HepG2 (cell line): ENCODE measurements around the gene ACTN4. TPM values are rescaled to one million over a fixed set of nuclear protein-coding genes. Genes with fewer than 3 reads are reported as not detected.

Experiments
- ATAC-seq: fragments of 200-7000 bp; cut with Tn5 transposase; 3 replicates; pipeline ENCODE4 v1.9.1; 2020; ENCODE audit warnings: mild to moderate bottlenecking, moderate library complexity
- BruUV-seq: library from RNA; stranded (reverse); fragments of 400-500 nt; replicated peaks from 2 replicates; lab custom pipeline; 2021; lab: Mats Ljungman, UMichigan
- CTCF ChIA-PET: fragments of 300-600 bp; formaldehyde crosslinking; extraction: SDS; loops from one replicate; lab custom pipeline; 2021; ENCODE audit warnings: low total read pairs, inconsistent platforms, low intra/inter-chr PET ratio; lab: Yijun Ruan, JAX
- POLR2A ChIA-PET: fragments of 350-600 bp; sonication (Branson Sonifier 250); formaldehyde crosslinking; loops from one replicate; lab custom pipeline; 2020; ENCODE audit warnings: antibody characterized with exemption, inconsistent platforms; lab: Yijun Ruan, JAX
- DNase-seq: peaks from one replicate; pipeline ENCODE4 v3.0.0-alpha.2; 2015; ENCODE audit warnings: low spot score
- FAIRE-seq: peaks from 3 replicates; lab custom pipeline; 2011; peaks lifted over from hg19 to GRCh38; lab: Jason Lieb, UNC
- H2AFZ ChIP-seq: one replicate; pipeline ENCODE4 v1.6.1; 2011; ENCODE audit warnings: low read length, inconsistent platforms
- H3K27ac ChIP-seq: fragments of 300-600 bp; 3 replicates; pipeline ENCODE4 v1.8.0; 2011; ENCODE audit warnings: mixed run types, mild to moderate bottlenecking, mixed read lengths, low read length, inconsistent platforms; ENCODE audit not compliant: insufficient read depth; ENCODE audit errors: extremely low read length
- H3K27me3 ChIP-seq, 2 experiments: fragments of 200-600 bp in 1 of 2; 2 replicates in 1 of 2; 3 replicates in 1 of 2; pipeline versions ENCODE4 v1.6.0 to v1.8.0; 2011; ENCODE audit warnings: low read length in 2 of 2, mild to moderate bottlenecking in 2 of 2, moderate library complexity in 2 of 2, inconsistent platforms in 1 of 2; ENCODE audit not compliant: insufficient read depth in 2 of 2, control insufficient read depth in 1 of 2
- H3K36me3 ChIP-seq, 2 experiments: fragments of 200-600 bp in 1 of 2; replicated peaks in 1 of 2; 2 replicates in 1 of 2; 3 replicates in 1 of 2; pipeline versions ENCODE4 v1.5.1 to v1.8.0; 2011; ENCODE audit warnings: low read length in 2 of 2, inconsistent platforms in 1 of 2; ENCODE audit not compliant: insufficient read depth in 2 of 2, control insufficient read depth in 1 of 2
- H3K4me1 ChIP-seq: 2 replicates; pipeline ENCODE4 v1.5.1; 2012; ENCODE audit warnings: low read length, inconsistent platforms; ENCODE audit not compliant: insufficient read depth
- H3K4me2 ChIP-seq: 2 replicates; pipeline ENCODE4 v1.6.0; 2011; ENCODE audit warnings: low read depth, low read length, inconsistent platforms
- H3K4me3 ChIP-seq, 3 experiments: fragments of 200-600 bp in 1 of 3; sonication (generic), shearing (Covaris generic) in 1 of 3; replicated peaks in 1 of 3; 2 replicates each; pipeline ENCODE4 v1.5.1; 2011 to 2016; ENCODE audit warnings: low read length in 3 of 3, inconsistent platforms in 2 of 3, low read depth in 2 of 3, mild to moderate bottlenecking in 2 of 3, control low read depth in 1 of 3, mixed read lengths in 1 of 3; ENCODE audit not compliant: insufficient read depth in 1 of 3
- H3K79me2 ChIP-seq: one replicate; pipeline ENCODE4 v1.6.1; 2011; ENCODE audit warnings: low read length, inconsistent platforms; ENCODE audit not compliant: insufficient read depth
- H3K9ac ChIP-seq: 2 replicates; pipeline ENCODE4 v1.6.0; 2011; ENCODE audit warnings: mild to moderate bottlenecking, low read depth, low read length, inconsistent platforms; ENCODE audit not compliant: insufficient read depth
- H3K9me3 ChIP-seq: 2 replicates; pipeline ENCODE4 v1.5.1; 2012; ENCODE audit warnings: mild to moderate bottlenecking, low read length
- H4K20me1 ChIP-seq: 2 replicates; pipeline ENCODE4 v1.6.0; 2011; ENCODE audit warnings: inconsistent platforms, mild to moderate bottlenecking, low read length, moderate library complexity; ENCODE audit not compliant: insufficient read depth
- AGO1 ChIP-seq: fragments of 200-400 bp; formaldehyde crosslinking; IDR thresholded peaks from 2 replicates; pipeline ENCODE4 v1.6.1; 2017; ENCODE audit warnings: mild to moderate bottlenecking, low read depth, low read length, moderate library complexity; ENCODE audit not compliant: poor library complexity, severe bottlenecking
- AGO2 ChIP-seq: fragments of 200-400 bp; formaldehyde crosslinking; optimal IDR thresholded peaks from 2 replicates; pipeline ENCODE3; 2017; ENCODE audit warnings: mild to moderate bottlenecking, low read depth, low read length, moderate library complexity
- ARHGAP35 ChIP-seq: sonication (generic); formaldehyde crosslinking; IDR thresholded peaks from 2 replicates; pipeline ENCODE4 v1.9.0; 2022; ENCODE audit warnings: mild to moderate bottlenecking, inconsistent platforms, moderate library complexity, missing genetic modification reagents, borderline replicate concordance
- CHD2 ChIP-seq: IDR thresholded peaks from 2 replicates; pipeline ENCODE4 v1.6.1; 2011; ENCODE audit warnings: low read depth, low read length, improper control_type of control experiment
- CREB1 ChIP-seq, 2 experiments: fragments of 450-650 bp in 1 of 2; IDR thresholded peaks; 2 replicates each; pipeline ENCODE4 v1.6.1; 2016 to 2017; ENCODE audit warnings: control low read depth in 1 of 2, mild to moderate bottlenecking in 1 of 2, missing compliant biosample characterization in 1 of 2, missing genetic modification characterization in 1 of 2
- FOXJ3 ChIP-seq: sonication (generic); formaldehyde crosslinking; IDR thresholded peaks from 2 replicates; pipeline ENCODE4 v1.4.0; 2020; ENCODE audit warnings: missing genetic modification reagents, mild to moderate bottlenecking, borderline replicate concordance
- HMG20B ChIP-seq: conservative IDR thresholded peaks from 2 replicates; pipeline ENCODE4 v1.6.1; 2016; ENCODE audit warnings: missing genetic modification reagents, missing compliant biosample characterization
- KLF16 ChIP-seq, 2 experiments: sonication (generic) in 1 of 2; formaldehyde crosslinking in 1 of 2; IDR thresholded peaks; 2 replicates each; pipeline versions ENCODE4 v1.6.1 to v1.8.0; 2016 to 2023; ENCODE audit warnings: missing genetic modification reagents in 2 of 2, missing compliant biosample characterization in 1 of 2
- MATR3 ChIP-seq: sonication (generic); formaldehyde crosslinking; IDR thresholded peaks from 2 replicates; pipeline ENCODE4 v1.4.0; 2020; ENCODE audit warnings: missing genetic modification reagents
- MTA1 ChIP-seq: sonication (generic); formaldehyde crosslinking; IDR thresholded peaks from 2 replicates; pipeline ENCODE4 v1.4.0; 2020; ENCODE audit warnings: missing genetic modification reagents, mild to moderate bottlenecking, borderline replicate concordance
- NRL ChIP-seq: sonication (generic); formaldehyde crosslinking; IDR thresholded peaks from 2 replicates; pipeline ENCODE4 v1.5.0; 2020; ENCODE audit warnings: missing genetic modification reagents, mild to moderate bottlenecking, moderate library complexity, borderline replicate concordance
- ZSCAN22 ChIP-seq: sonication (generic); formaldehyde crosslinking; IDR thresholded peaks from 2 replicates; pipeline ENCODE4 v1.4.0; 2020; ENCODE audit warnings: mild to moderate bottlenecking, missing genetic modification reagents
- WGBS: methylation state at CpG from one replicate; pipeline ENCODE4 v1.1.6; 2017; ENCODE audit warnings: low lambda C conversion rate; 5-methylcytosine and 5-hydroxymethylcytosine counted together
- in situ Hi-C: cut with HindIII; loops from 2 replicates; pipeline ENCODE4 v1.10.0; 2017; ENCODE audit warnings: low pct_unique_long_range_greater_than_20kb; ENCODE audit not compliant: extremely low pct_ligation_motif_present
- intact Hi-C: fragments of 100-400 bp; cut with micrococcal nuclease; formaldehyde crosslinking; loops from one replicate; pipeline ENCODE4 v1.10.0; 2022; ENCODE audit not compliant: unreplicated experiment
- polyA plus RNA-seq, 8 experiments: library from polyadenylated mRNA; depleted of rRNA in 3 of 8; stranded (reverse) in 7 of 8; unstranded in 1 of 8; fragments of >200 nt; fragmentation: Illumina TruSeq in 4 of 8; extraction: Trizol in 4 of 8; gene quantifications; 2 replicates each; pipeline versions ENCODE4 v1.2.1 to v1.2.3, GENCODE V29; 2011 to 2016; ENCODE audit warnings: low read depth in 4 of 8, missing spikeins in 1 of 8, mixed read lengths in 1 of 8; ENCODE audit not compliant: insufficient read depth in 1 of 8
- total RNA-seq, 5 experiments: library from RNA; depleted of rRNA; stranded (reverse); fragments of >200 nt; fragmentation: Illumina TruSeq; extraction: Trizol; gene quantifications; 2 replicates each; pipeline ENCODE4 v1.2.3, GENCODE V29; 2016; ENCODE audit warnings: low read depth in 1 of 5
- TF ChIP-seq, protein P1 (sequence below): sonication (generic); formaldehyde crosslinking; IDR thresholded peaks from 2 replicates; pipeline ENCODE4 v1.5.1; 2020; ENCODE audit warnings: mild to moderate bottlenecking, missing genetic modification reagents, moderate library complexity

The ACTN4 gene
- total and polyA plus RNA-seq, 2 of the 13 experiments (the other 11 are each of a cell fraction or from before 2014, with no cell fraction given), result 171 to 192 TPM

DNA sequence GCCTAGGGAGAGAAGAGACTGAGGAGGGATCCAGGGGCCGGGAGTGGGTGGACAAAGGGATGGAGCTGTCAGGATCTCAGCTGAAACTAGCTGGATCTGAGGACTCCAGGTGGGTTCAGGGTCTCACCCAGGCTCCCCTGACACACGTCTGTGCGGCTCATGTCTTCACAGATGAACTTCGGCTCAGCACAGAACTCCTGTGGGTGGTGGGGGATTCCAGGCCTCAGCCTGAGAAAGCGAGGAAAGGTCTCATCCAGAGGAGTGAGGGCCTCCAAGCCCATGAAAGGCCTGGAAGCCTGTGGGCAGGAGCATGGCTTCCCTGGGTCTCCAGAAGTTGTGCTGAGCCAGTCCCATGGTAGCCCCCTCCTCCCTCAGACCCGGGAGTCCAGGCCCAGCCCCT is 95.5 kb downstream of the ACTN4 start (continued):
- TF ChIP-seq CHD2 (no peak), HMG20B (no peak)

DNA sequence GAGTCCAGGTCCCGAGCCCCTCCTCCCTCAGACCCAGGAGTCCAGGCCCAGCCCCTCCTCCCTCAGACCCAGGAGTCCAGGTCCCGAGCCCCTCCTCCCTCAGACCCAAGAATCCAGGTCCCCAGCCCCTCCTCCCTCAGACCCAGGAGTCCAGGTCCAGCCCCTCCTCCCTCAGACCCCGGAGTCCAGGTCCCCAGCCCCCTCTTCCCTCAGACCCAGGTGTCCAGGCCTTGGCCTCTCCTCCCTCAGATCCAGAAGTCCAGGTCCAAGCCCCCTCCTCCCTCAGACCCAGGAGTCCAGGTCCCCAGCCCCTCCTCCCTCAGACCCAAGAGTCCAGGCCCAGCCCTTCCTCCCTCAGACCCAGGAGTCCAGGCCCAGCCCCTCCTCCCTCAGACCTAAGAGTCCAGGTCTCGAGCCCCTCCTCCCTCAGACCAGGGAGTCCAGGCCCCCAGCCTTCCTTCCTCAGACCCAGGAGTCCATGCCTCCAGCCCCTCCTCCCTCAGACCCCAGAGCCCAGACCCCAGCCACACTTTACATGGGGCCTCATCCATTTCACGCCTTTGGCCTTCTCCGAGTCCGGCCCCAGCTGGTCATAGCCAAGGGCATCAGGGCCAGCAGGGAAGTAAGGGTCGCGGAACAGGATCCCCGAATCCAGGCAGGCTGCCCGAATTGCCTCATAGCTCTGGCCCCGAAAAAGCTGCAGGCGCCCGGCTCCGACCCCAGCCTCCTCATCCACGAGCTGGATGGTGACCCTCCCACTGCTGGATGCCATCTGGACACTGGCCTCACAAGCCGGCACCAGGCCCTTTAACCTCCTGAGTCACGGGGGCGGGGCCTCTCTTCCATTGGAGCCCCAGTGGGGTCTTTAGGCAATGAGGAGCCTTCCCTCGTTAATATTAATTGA is 96.2 kb downstream of the ACTN4 start:
- CTCF ChIA-PET, result no interaction called here
- FAIRE-seq, result no peak
- peak; percentile 45; the same call in 1 of the 2 replicates for TF ChIP-seq MTA1 (CRISPR knock-in tag)
- TF ChIP-seq ZSCAN22, result peak; percentile 98
- TF ChIP-seq, protein P1, sequence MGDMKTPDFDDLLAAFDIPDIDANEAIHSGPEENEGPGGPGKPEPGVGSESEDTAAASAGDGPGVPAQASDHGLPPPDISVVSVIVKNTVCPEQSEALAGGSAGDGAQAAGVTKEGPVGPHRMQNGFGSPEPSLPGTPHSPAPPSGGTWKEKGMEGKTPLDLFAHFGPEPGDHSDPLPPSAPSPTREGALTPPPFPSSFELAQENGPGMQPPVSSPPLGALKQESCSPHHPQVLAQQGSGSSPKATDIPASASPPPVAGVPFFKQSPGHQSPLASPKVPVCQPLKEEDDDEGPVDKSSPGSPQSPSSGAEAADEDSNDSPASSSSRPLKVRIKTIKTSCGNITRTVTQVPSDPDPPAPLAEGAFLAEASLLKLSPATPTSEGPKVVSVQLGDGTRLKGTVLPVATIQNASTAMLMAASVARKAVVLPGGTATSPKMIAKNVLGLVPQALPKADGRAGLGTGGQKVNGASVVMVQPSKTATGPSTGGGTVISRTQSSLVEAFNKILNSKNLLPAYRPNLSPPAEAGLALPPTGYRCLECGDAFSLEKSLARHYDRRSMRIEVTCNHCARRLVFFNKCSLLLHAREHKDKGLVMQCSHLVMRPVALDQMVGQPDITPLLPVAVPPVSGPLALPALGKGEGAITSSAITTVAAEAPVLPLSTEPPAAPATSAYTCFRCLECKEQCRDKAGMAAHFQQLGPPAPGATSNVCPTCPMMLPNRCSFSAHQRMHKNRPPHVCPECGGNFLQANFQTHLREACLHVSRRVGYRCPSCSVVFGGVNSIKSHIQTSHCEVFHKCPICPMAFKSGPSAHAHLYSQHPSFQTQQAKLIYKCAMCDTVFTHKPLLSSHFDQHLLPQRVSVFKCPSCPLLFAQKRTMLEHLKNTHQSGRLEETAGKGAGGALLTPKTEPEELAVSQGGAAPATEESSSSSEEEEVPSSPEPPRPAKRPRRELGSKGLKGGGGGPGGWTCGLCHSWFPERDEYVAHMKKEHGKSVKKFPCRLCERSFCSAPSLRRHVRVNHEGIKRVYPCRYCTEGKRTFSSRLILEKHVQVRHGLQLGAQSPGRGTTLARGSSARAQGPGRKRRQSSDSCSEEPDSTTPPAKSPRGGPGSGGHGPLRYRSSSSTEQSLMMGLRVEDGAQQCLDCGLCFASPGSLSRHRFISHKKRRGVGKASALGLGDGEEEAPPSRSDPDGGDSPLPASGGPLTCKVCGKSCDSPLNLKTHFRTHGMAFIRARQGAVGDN (CRISPR knock-in tag), result peak; percentile 25
- peak; percentile 71 for TF ChIP-seq AGO1
- no peak for TF ChIP-seq CREB1 (IDR thresholded peaks at IDR 0.05)
- TF ChIP-seq CREB1 (CRISPR knock-in tag; IDR thresholded peaks at IDR 0.05), result no peak
- peak; percentile 25; the same call in 1 of the 2 replicates for TF ChIP-seq NRL
- TF ChIP-seq FOXJ3 (CRISPR knock-in tag), result no peak
- no peak for TF ChIP-seq MATR3 (CRISPR knock-in tag)
- no peak for TF ChIP-seq ARHGAP35
- TF ChIP-seq KLF16 (CRISPR knock-in tag; IDR thresholded peaks at IDR 0.05), result no peak
- peak; percentile 54 for TF ChIP-seq AGO2

More for the DNA sequence above, 96.2 kb downstream of the ACTN4 start:
- intact Hi-C loops, result no loop called here
- ATAC-seq (no peak; the same call in 1 of the 3 replicates), DNase-seq (no peak)
- H3K27ac ChIP-seq, result no peak overlapping the region
- in situ Hi-C loops, result loop anchor here (5.0 to 25.0 kb wide), 2 partner anchors 89 to 169 kb away; partner anchors contain the start of genes CCER2 and ECH1
- H3K27me3 ChIP-seq, result no peaks in the 10 kb centered on the region
- H3K9ac ChIP-seq, result peak overlapping the region; percentile 39; the same call in 1 of the 2 replicates
- no peaks in the 10 kb centered on the region for H3K9me3 ChIP-seq
- POLR2A ChIA-PET, result interaction anchor here (0.7 to 1.0 kb wide), 2 partner anchors 78 to 187 kb away, joined by 3 read pairs; partner anchors contain the start of genes MRPS12 and SARS2
- WGBS, result 68% methylated on average over 11 of the region's 20 CpGs
- H4K20me1 ChIP-seq, result no peaks in the 10 kb centered on the region
- no peaks in the 10 kb centered on the region for H3K79me2 ChIP-seq
- peak overlapping the region; percentile 15; the same call in 1 of the 2 replicates for H3K4me2 ChIP-seq
- peaks cover 31% of the 10 kb centered on the region for H3K4me1 ChIP-seq
- H3K4me3 ChIP-seq, result no peak overlapping the region; a peak in 1 of 6 replicates
- BruUV-seq, result no TSS peak
- H3K36me3 ChIP-seq, result no peaks in the 10 kb centered on the region
- no peak overlapping the region for H2AFZ ChIP-seq
